NB4 (cell line): Measurements from ENCODE around the gene DEF6.

Experiments used
- POLR2A ChIP-seq: IDR thresholded peaks from 2 replicates; pipeline ENCODE4 v1.6.1; 2011; ENCODE audit warnings: mild to moderate bottlenecking; ENCODE audit not compliant: insufficient read length; ENCODE audit errors: extremely low read depth
- TF ChIP-seq, protein P1 (sequence below): IDR thresholded peaks from 2 replicates; pipeline ENCODE4 v1.6.1; 2011; ENCODE audit warnings: low read depth, low read length
- TF ChIP-seq, protein P2 (sequence below): IDR thresholded peaks from one replicate; pipeline ENCODE4 v1.5.1; 2012; ENCODE audit warnings: low read depth, low read length

DNA sequence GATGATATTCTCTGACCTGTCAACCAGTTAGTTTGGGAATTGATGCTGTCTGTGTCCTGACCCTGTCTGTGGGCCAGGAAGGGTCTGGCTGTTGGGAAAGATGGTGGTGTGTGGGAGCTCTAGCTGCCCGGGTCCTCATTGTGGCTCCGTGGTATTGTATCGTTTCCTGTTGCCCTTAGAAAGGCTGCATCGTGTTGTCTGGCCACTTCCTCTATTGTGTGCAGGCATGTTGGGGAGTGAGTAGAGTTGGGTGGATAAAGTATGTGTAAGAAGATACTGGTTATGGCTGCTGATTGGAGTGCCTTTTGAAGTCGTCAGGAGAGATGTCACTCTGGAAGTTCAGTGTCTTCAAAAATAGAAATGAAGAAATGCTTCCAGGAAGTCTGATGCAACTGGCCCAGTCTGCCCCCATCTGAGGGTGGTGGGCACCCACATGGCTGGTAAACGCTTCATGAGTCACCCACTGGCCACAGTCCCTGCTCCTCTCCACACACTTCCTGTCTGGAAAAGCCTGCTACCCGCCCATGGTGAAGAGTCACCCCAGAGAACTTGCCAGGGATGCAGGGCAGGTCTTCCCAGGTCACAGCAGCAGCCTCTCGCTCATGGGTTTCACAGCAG, 72.6 kb downstream of the DEF6 start:
- TF ChIP-seq, protein P1, sequence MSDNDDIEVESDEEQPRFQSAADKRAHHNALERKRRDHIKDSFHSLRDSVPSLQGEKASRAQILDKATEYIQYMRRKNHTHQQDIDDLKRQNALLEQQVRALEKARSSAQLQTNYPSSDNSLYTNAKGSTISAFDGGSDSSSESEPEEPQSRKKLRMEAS = peak; percentile 72
- TF ChIP-seq, protein P2, sequence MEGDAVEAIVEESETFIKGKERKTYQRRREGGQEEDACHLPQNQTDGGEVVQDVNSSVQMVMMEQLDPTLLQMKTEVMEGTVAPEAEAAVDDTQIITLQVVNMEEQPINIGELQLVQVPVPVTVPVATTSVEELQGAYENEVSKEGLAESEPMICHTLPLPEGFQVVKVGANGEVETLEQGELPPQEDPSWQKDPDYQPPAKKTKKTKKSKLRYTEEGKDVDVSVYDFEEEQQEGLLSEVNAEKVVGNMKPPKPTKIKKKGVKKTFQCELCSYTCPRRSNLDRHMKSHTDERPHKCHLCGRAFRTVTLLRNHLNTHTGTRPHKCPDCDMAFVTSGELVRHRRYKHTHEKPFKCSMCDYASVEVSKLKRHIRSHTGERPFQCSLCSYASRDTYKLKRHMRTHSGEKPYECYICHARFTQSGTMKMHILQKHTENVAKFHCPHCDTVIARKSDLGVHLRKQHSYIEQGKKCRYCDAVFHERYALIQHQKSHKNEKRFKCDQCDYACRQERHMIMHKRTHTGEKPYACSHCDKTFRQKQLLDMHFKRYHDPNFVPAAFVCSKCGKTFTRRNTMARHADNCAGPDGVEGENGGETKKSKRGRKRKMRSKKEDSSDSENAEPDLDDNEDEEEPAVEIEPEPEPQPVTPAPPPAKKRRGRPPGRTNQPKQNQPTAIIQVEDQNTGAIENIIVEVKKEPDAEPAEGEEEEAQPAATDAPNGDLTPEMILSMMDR = no peak
- no peak for TF ChIP-seq POLR2A
